Gastroesophageal sphincter (tissue), 4 donors: ENCODE data around the gene HOXC6. TPM values are rescaled to one million over a fixed set of nuclear protein-coding genes. Genes with fewer than 3 reads are reported as not detected.

ENCODE experiments used
- ATAC-seq: fragments of 150-250 bp; one replicate; pipeline ENCODE4 v1.9.1; 2016; ENCODE audit warnings: mild to moderate bottlenecking, moderate library complexity
- H3K27ac ChIP-seq, 4 donors: fragments of 200-600 bp; sonication (generic) in 3 of 4; 1 replicate in 3 of 4; 2 replicates in 1 of 4; pipeline ENCODE4 v1.5.1; 2016 to 2019
- H3K27me3 ChIP-seq: fragments of 200-600 bp; sonication (generic); one replicate; pipeline ENCODE4 v1.5.1; 2019
- H3K36me3 ChIP-seq, 2 donors: fragments of 200-600 bp; sonication (generic); one replicate each; pipeline ENCODE4 v1.5.1; 2019; ENCODE audit warnings: control low read depth in 1 of 2
- H3K4me1 ChIP-seq, 3 donors: fragments of 200-600 bp; sonication (generic); 1 replicate in 2 of 3; 2 replicates in 1 of 3; pipeline ENCODE4 v1.5.1; 2016 to 2019; ENCODE audit warnings: control low read depth in 2 of 3
- H3K4me3 ChIP-seq, 2 donors: fragments of 200-600 bp; sonication (generic); one replicate each; pipeline ENCODE4 v1.5.1; 2019; ENCODE audit warnings: mild to moderate bottlenecking in 1 of 2, moderate library complexity in 1 of 2
- H3K9me3 ChIP-seq, 3 donors: fragments of 200-600 bp; sonication (generic); one replicate each; pipeline ENCODE4 v1.5.1; 2017 to 2019; ENCODE audit warnings: control low read depth in 2 of 3
- CTCF ChIP-seq, 4 experiments: fragments of 200-600 bp in 2 of 4; fragments of 450-650 bp in 2 of 4; sonication (generic) in 1 of 4; IDR thresholded peaks; one replicate each; pipeline ENCODE4 v1.5.1; 2017 to 2019; ENCODE audit warnings: antibody characterized with exemption in 4 of 4, mild to moderate bottlenecking in 2 of 4, moderate library complexity in 2 of 4
- EP300 ChIP-seq: sonication (generic); formaldehyde crosslinking; IDR thresholded peaks from one replicate; pipeline ENCODE4 v1.6.1; 2017; ENCODE audit warnings: antibody characterized with exemption, mild to moderate bottlenecking
- POLR2A ChIP-seq, 2 donors: fragments of 450-650 bp; IDR thresholded peaks; one replicate each; pipeline ENCODE4 v1.6.1; 2017; ENCODE audit warnings: antibody characterized with exemption in 2 of 2, mild to moderate bottlenecking in 2 of 2, moderate library complexity in 1 of 2
- POLR2AphosphoS5 ChIP-seq: sonication (generic); formaldehyde crosslinking; IDR thresholded peaks from one replicate; pipeline ENCODE4 v1.6.1; 2017; ENCODE audit warnings: antibody characterized with exemption
- WGBS, 2 donors: methylation state at CpG; one replicate each; pipeline ENCODE4 v1.1.5; 2018; ENCODE audit warnings: low coverage in 1 of 2; 5-methylcytosine and 5-hydroxymethylcytosine counted together
- total RNA-seq, 4 donors: library from RNA; depleted of rRNA; stranded (reverse); fragments of >200 nt; gene quantifications; one replicate each; pipeline ENCODE4 v1.1.0, GENCODE V29; 2016

The HOXC6 gene
- total RNA-seq, 4 donors from 2014 or later, result 0.50 TPM; not detected in 3

DNA sequence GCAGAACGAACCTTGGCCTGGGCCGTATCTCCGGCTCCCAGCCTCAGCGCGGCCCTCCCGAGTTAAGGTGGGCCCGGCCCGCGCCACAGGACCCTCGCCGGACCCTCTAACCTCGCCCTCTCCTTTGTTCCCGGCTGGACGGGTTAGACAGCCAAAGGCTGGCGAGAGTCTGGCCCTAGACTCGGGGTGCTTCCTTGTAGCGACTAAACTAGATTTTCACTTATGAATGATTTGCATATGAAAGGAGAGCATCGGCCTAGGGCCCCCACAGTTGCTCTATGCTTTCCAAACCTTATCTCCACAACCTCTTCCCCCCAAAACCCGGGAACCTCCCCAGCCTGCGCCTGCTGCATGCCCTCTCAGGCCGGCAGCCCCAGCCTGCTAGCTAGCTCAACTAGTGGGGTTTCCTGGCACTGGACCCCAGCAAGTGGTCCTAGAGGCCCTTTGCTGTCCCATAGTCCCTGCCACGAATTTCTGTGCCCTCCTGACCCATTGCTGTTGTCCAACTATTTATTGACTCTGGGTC is 6.6 kb downstream of the HOXC6 start:
- ATAC-seq, result no peak
- H3K4me1 ChIP-seq, result peaks cover 0 to 44% (median 10%) of the 10 kb centered on the region in 3 donors
- TF ChIP-seq POLR2A (IDR thresholded peaks at IDR 0.05) (no peak), POLR2AphosphoS5 (no peak), EP300 (no peak), CTCF (IDR thresholded peaks at IDR 0.05) (no peak)
- WGBS, 2 donors, result 77 to 96% methylated on average over 3 to 4 of the region's 22 CpGs
- H3K4me3 ChIP-seq, result peak overlapping the region in 1 of 2 donors; percentile 56
- H3K9me3 ChIP-seq, result peaks cover 0 to 4% (median 0%) of the 10 kb centered on the region in 3 donors
- H3K27ac ChIP-seq, result peak overlapping the region in 2 of 4 donors; percentile 67 to 84
- H3K27me3 ChIP-seq, result peaks cover 56% of the 10 kb centered on the region
- no peaks in the 10 kb centered on the region for H3K36me3 ChIP-seq

- Histone ChIP-seq H3K4me3 (no peak overlapping the region), H3K36me3 (no peaks in the 10 kb centered on the region), H3K27ac (no peak overlapping the region), H3K4me1 (peaks cover 0 to 44% (median 10%) of the 10 kb centered on the region in 3 donors), H3K9me3 (peaks cover 0 to 4% (median 0%) of the 10 kb centered on the region in 3 donors), H3K27me3 (peaks cover 47% of the 10 kb centered on the region)
- ATAC-seq, result no peak
- WGBS, 2 donors, result 50% methylated on average over 2 of the region's 6 CpGs; no CpG with 5 or more reads in 1 of the 2 donors
- TF ChIP-seq CTCF (IDR thresholded peaks at IDR 0.05) (no peak), EP300 (no peak), POLR2AphosphoS5 (no peak), POLR2A (IDR thresholded peaks at IDR 0.05) (no peak)
Measured at GRCh38 chr12:54035568-54036264, 7.5 kb downstream of the HOXC6 start.

DNA sequence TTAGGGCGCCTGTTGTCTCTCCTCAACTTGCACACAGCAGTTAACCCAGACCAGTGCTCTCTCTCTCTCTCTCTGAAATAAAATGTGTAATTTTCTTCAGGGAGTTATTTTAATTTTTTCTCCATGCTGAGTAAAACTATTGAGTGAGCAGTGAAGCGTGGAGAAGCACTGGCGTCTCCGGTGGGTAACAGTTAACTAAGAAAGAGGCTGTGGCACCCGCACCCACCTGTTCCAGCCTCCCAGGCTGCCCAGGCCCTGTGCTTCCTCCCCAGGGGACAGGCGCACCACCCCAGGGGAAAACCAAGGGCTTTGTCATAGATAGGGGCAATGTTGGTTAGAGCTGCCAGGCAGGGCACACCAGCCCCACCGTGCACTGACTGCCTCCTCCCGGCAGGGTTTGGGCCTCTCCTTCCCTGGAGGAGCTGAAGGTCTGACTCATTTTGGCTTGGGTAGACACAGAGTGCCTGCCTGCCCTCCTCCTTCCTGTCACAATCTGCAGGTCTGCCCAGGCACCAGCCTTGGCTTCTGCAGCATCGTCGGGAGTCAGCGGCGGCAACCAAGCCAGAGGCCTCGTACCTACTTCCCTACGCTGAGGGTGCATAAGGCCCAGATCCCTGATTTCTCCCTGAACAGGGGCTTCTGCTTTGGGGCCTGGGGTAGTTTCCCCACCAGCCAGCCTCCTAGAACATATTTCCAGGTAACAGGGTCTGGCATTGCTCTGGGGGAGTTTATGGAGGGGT is 8.6 kb downstream of the HOXC6 start:
- H3K27ac ChIP-seq, result no peak overlapping the region
- H3K27me3 ChIP-seq, result peaks cover 37% of the 10 kb centered on the region
- H3K9me3 ChIP-seq, result peaks cover 0 to 4% (median 0%) of the 10 kb centered on the region in 3 donors
- peak; percentile 9 for ATAC-seq
- no peak overlapping the region for H3K4me3 ChIP-seq
- 74 to 82% methylated on average over 3 of the region's 14 CpGs for WGBS, 2 donors
- no peak for TF ChIP-seq EP300
- TF ChIP-seq CTCF (IDR thresholded peaks at IDR 0.05), result peak in 1 of 4 experiments; percentile 20
- TF ChIP-seq POLR2AphosphoS5, result peak; percentile 69
- H3K36me3 ChIP-seq, result no peaks in the 10 kb centered on the region
- peaks cover 0 to 44% (median 10%) of the 10 kb centered on the region in 3 donors for H3K4me1 ChIP-seq

GRCh38 chr12:54037360-54038283 is 9.4 kb downstream of the HOXC6 start:
- H3K4me3 ChIP-seq, result no peak overlapping the region
- no peak for ATAC-seq
- peaks cover 0 to 39% (median 10%) of the 10 kb centered on the region in 3 donors for H3K4me1 ChIP-seq
- peaks cover 0 to under 1% (median 0%) of the 10 kb centered on the region in 3 donors for H3K9me3 ChIP-seq
- H3K27me3 ChIP-seq, result peaks cover 28% of the 10 kb centered on the region
- peak overlapping the region in 2 of 4 donors; percentile 45 to 54 for H3K27ac ChIP-seq
- 67 to 82% methylated on average over 11 of the region's 14 CpGs for WGBS, 2 donors
- no peaks in the 10 kb centered on the region for H3K36me3 ChIP-seq
- no peak for TF ChIP-seq POLR2A (IDR thresholded peaks at IDR 0.05)
- no peak for TF ChIP-seq POLR2AphosphoS5
- no peak for TF ChIP-seq CTCF (IDR thresholded peaks at IDR 0.05)
- TF ChIP-seq EP300, result no peak
